GM18519 (cell line): ENCODE measurements around the gene TMEM9.

Experiments
- ATAC-seq: cut with Tn5 transposase; IDR thresholded peaks from one replicate; pipeline ENCODE4 v1.9.1; 2021; ENCODE audit warnings: mild to moderate bottlenecking, moderate library complexity; ENCODE audit not compliant: unreplicated experiment, low FRiP score

TMEM9 gene

DNA sequence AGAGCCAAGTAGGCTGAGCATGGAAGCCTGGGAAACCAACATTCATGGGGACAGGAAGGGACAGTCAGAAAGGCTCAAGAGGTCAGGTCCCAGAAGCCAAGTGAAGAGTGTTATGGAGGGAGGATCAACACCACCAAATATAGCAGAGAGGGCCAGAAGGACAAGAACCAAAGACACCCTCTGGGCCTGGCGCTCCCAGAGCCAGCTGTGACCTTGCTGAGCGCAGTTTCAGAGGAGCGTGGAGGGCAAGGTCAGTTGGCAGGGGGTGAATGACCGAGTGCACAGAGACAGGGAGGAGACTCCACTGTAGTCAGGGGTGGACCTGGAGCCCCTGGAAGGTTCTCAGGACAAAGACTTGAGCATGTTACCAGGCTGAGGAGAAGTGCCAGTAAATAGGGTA lies 22.9 kb downstream of the TMEM9 start:
- ATAC-seq = no peak

DNA sequence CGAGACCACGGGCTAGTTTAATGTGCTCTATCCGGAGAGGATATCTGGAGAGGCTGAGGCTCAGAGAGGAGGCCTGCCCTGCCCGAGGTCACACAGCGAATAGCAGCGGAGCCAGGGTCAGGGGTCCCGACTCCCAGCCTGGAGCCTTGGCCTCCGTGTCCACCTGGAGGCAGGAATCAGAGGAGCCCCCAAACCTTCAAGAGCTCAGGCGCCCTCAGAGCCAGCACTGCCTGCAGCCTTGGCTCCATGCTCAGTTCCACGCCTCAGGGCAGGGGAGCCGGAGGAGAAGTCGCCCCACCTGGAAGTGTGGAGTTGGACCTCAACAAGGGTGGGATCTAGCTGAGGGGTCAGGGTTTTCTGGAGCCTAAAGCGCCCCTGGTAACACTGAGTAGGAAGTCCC lies 25.3 kb downstream of the TMEM9 start:
- ATAC-seq = no peak

GRCh38 chr1:201128476-201128875 lies 25.8 kb downstream of the TMEM9 start:
- ATAC-seq = no peak

DNA sequence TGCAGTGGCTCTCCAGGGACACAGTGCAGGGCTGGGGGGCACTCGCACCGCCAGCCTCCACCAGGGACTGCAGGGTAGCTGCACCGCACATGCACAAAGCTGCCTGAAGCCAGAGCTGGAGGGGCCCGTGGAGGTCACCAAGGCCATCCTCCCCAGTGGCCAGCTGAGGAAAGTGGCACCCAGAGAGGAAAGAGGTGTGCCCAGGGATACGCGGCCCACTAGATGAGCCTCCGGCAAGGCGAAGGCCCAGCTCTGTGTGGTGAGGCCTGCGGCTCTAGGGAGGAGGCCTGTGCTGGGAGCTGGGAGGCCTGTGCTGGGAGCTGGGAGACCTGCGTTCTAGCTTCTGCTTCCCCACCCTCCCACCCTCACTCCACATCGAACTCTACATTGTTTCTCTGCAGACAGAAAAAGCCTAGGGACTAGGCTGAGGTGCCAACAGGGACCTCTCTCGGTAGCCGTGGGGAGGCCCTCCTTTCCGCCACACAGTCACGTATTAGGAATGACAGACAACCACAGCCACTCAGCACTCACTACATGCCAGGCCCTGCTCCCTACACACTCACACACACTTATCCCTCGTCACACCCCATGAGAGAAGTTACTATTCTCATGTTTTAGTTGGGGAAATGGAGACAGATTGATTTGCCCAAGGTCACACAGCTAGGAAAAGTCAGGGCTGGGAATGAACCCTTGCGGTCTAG lies 26.4 kb downstream of the TMEM9 start:
- no peak for ATAC-seq

DNA sequence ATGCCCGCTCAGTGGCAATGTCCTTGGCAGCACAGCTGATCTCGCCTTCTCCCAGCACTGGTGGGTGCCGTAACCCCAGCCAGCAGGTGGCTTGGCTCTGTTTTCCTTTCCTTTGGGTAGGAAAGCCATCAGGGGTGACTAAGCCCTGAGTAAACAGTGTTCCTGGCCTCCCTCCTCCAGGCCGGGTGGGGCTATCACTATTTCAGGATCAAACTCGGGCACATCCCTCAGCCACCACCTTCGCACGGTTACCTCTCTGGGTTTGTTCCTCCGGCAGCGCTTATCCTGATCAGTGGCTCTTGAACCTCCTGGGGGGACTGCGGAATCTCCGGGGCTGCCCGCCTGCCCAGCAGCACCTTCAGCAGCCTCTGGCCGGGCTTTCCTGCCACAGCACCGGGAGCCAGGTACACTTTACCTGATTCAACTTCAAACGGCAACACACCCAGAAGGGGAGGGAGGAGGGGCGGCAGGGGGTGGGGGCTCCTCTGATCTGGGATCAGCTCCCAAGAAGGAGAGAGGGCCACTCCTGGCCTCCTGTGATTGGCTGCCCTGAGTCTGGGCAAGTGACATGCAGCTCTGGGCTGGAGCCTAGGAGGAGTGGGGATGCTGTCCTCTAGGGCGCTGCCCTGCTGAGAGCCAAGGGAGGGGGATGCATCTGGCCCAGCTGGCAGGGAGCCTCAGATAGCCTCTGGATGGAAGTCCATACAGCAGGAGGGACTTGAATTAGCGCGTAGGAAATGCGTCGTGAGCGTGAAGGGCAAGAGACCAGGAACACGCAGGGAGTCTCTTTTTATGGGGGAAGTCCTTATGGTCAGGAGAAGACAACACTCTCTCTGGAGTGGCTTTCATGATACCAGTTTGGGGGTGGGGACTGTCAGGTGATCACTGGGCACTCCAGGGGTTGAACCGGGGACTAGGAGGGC lies 27.2 kb downstream of the TMEM9 start, which contains the start of gene ASCL5:
TSS of gene ASCL5 (minus strand) at position 353 of the 923 bp plus-strand sequence. CDS start 11,812 bp downstream, outside the sequence.
- ATAC-seq = no peak

GRCh38 chr1:201126463-201126831 lies 27.8 kb downstream of the TMEM9 start:
- no peak for ATAC-seq

- ATAC-seq = no peak
These were observed 28.5 kb downstream of the TMEM9 start for GRCh38 chr1:201125800-201126199.

DNA sequence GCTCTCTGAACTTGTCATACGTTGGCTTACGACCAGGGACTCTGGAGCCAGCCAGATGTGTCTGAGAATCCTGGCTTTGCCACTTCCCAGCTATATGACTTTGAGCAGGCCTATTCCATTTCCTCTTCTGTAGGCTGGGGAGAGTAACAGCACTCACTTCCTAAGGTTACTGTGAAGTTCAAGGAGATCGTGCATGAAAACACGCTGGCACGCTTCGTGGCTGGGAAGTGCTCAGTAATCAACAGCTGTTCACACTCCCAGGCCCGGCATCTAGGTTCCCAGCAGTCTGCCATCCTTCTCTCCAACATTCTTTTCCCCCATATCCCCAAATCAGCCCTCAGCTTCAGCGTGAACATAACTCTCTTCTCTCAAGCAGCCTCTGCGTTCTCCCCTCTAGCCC lies 29.3 kb downstream of the TMEM9 start:
- ATAC-seq = no peak

DNA sequence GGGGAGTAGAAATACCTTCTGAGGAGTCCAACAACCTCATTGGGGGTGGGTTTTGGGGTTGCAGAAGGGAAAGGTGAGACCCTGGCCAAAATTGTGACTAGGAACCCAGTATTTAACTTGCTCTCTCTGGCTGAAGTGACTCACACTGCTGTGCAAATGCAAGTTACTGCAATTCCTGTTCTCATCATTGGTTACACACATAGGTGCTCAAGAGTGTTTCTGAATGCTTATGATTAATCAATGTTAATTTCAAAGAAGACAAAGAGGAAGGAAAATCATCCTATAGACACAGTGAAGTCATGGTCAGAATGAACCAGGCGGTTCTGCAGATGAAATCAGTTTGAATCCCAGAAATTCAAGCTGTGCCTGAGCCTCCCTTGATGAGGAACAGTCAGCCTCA lies 30.4 kb downstream of the TMEM9 start:
- no peak for ATAC-seq

DNA sequence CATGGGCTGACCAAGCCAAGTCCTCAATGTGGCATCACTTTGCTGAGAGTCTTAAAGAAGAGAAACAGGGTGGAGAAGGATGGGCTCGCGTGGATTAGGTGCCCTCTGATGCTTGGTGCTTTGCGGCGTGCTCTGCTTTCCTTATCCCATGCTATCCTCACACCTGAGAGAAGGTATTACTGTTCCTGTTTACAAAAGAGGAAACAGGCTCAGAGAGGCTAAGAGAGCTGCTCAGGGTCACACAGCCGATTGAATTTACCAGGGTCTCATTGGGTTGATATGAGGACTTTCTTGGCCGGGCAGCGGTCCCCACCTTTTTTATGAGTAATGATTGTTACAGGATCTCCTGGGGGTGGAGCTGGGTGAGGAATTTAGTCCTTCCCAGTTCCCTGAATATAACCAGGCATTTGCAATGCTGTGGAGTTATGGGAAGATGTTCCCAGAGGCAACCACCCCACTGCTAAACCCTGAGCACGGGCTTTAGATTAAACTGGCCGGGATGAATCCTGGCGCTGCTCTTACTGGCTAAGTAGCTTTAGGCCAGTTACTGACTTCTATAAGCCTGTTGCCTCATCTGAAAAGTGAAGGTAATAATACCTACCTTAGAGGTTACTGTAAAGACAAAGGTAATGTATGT lies 31.8 kb downstream of the TMEM9 start:
- ATAC-seq = no peak

DNA sequence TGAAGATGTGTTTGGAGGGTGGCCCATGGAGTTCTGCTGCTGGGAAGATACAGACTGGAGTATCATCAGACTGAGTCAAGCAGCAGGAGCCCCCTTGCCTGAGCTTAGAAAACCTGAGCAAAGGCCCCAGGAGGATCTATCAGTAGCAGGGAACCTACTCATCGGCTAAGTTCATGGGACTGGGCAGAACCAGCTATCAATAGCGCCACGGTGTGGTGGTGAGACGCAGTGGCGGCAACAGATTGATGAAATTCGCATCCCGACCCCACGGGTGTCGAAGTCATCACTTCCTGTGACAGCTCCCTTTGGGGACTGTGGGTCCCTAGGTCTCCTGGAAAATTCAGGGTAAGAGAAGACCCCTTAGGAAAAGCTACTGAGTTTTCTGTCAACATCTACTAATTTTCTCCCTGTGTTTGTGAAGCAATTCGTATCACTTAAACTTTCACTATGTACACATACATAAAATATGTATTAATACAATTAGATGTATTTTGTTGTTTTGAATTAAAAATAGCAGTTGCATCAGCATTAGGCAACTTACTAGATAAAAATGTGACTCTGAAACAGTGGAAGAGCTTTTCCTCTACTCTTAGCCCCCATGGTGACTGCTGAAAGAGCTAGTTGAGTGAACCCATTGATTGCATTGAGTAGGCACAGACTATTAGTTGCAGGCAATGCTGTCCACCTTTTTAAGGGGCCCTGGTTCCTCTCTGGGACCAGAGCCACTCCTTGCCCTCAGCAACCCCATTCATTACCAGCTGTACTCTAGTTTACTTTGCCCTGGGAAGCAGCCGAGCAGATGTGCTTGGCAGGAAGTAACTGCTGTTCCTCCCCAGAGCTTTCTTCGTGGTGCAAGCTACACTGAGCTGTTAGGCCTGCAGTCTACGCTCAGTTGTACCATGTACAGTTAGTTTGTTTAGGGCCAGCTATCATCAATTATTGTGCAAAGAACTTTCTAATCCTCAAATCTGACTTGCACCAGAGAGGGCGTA lies 34.8 kb downstream of the TMEM9 start:
- ATAC-seq = no peak

DNA sequence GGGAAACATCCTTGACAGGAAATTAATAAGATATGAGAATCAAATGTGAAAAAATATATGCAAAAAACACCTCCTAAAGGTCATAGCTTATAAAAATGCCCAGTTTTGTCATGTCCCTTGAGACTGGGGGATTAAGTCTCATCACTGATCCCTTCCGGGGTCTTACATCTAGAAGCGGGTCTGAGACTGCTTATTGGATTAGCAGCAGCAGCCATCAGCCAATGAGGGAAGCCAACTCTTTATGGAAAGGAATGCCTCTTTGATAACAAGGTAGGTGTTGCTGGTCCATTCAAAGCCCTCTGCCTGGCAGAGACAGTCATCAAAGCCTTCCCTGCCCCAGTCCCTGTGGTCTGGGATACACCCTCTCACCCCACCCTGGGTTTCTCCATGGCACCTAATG lies 38.2 kb downstream of the TMEM9 start:
- ATAC-seq = no peak

- ATAC-seq = no peak
These were observed 38.8 kb downstream of the TMEM9 start for GRCh38 chr1:201115390-201115937.

- ATAC-seq = peak; percentile 62
These were observed 39.8 kb downstream of the TMEM9 start for GRCh38 chr1:201114245-201115131.

- no peak for ATAC-seq
These were observed 40.6 kb downstream of the TMEM9 start for GRCh38 chr1:201113451-201114244.

GRCh38 chr1:201112926-201113325 lies 41.3 kb downstream of the TMEM9 start:
- ATAC-seq = no peak

- ATAC-seq = no peak
These were observed 42.0 kb downstream of the TMEM9 start, which contains the start of gene CACNA1S for GRCh38 chr1:201112173-201112731. Gene CACNA1S, minus strand, starts transcription at chr1:201112426. Its CDS starts 87 bp downstream, at chr1:201112339.

DNA sequence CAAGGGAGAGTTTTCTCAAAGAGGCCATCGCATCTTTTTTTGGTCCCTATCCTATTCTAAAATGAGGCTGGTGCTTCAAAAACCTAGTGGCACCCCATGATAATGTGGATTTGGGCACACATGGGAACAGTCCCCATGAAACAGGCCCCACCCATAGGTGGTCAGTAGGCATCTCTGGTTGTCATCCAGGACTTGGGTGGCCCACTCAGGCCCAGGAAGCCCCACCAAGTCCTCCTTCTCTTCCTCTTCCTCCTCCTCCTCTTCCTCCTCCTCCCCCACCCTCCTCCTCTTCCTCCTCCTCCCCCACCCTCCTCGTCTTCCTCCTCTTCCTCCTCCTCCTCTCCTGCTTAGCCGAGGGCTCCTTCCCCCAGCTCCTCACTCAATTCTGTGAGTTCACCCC lies 42.6 kb downstream of the TMEM9 start:
- ATAC-seq = no peak
